Astrocyte (in vitro differentiated cells and primary cell): Measurements from ENCODE around the gene GNB1L.

Experiments used
- CTCF ChIP-seq: IDR thresholded peaks from 2 replicates; pipeline ENCODE4 v1.5.1; 2011; ENCODE audit warnings: low read depth, mild to moderate bottlenecking, inconsistent platforms, low read length, moderate library complexity; ENCODE audit not compliant: insufficient read depth
- EZH2 ChIP-seq: IDR thresholded peaks from 2 replicates; pipeline ENCODE4 v1.6.1; 2012; ENCODE audit warnings: mild to moderate bottlenecking, low read length, inconsistent platforms; ENCODE audit not compliant: insufficient read depth

- TF ChIP-seq CTCF: no peak
- no peak for TF ChIP-seq EZH2
Measured at GRCh38 chr22:19791243-19791642, 63.4 kb downstream of the GNB1L start.
